CD14-positive monocyte (primary cell): Measurements from ENCODE around the gene LIPA. TPM values are rescaled to one million over a fixed set of nuclear protein-coding genes. Genes with fewer than 3 reads are reported as not detected.

Experiments
- DNase-seq, 3 donors: peaks; one replicate each; pipeline ENCODE4 v3.0.0-alpha.2; 2011 to 2022
- H2AFZ ChIP-seq: 2 replicates; pipeline ENCODE4 v1.6.0; 2012; ENCODE audit warnings: mild to moderate bottlenecking, low read depth, low read length, inconsistent platforms; ENCODE audit not compliant: insufficient read depth, poor library complexity, severe bottlenecking
- H3K27ac ChIP-seq, 2 donors: 1 replicate in 1 of 2; 2 replicates in 1 of 2; pipeline ENCODE4 v1.5.1; 2012 to 2013; ENCODE audit warnings: low read length in 2 of 2, control low read depth in 1 of 2, inconsistent platforms in 1 of 2, low read depth in 1 of 2, mild to moderate bottlenecking in 1 of 2
- H3K27me3 ChIP-seq, 2 donors: one replicate each; pipeline versions ENCODE4 v1.6.0 to v1.6.1; 2011 to 2013; ENCODE audit warnings: low read length in 2 of 2; ENCODE audit not compliant: control insufficient read depth in 2 of 2, insufficient read depth in 2 of 2
- H3K36me3 ChIP-seq, 2 donors: replicated peaks in 1 of 2; 1 replicate in 1 of 2; 2 replicates in 1 of 2; pipeline versions ENCODE4 v1.5.1 to v1.6.1; 2012 to 2013; ENCODE audit warnings: low read length in 2 of 2, control low read depth in 1 of 2, inconsistent platforms in 1 of 2, mild to moderate bottlenecking in 1 of 2; ENCODE audit not compliant: insufficient read depth in 2 of 2, control insufficient read depth in 1 of 2
- H3K4me1 ChIP-seq, 2 donors: 1 replicate in 1 of 2; 2 replicates in 1 of 2; pipeline versions ENCODE4 v1.5.1 to v1.6.1; 2012 to 2013; ENCODE audit warnings: low read length in 2 of 2, control low read depth in 1 of 2, inconsistent platforms in 1 of 2, mild to moderate bottlenecking in 1 of 2, moderate library complexity in 1 of 2; ENCODE audit not compliant: insufficient read depth in 2 of 2, control insufficient read depth in 1 of 2
- H3K4me2 ChIP-seq: replicated peaks from 2 replicates; pipeline ENCODE3; 2012; ENCODE audit warnings: low read length, moderate library complexity, mild to moderate bottlenecking; ENCODE audit not compliant: poor library complexity, severe bottlenecking; ENCODE audit errors: extremely low read depth
- H3K4me3 ChIP-seq, 3 experiments: fragments of 200-600 bp in 1 of 3; sonication (generic) in 1 of 3; replicated peaks in 1 of 3; 1 replicate in 2 of 3; 2 replicates in 1 of 3; pipeline ENCODE4 v1.5.1; 2011 to 2013; ENCODE audit warnings: low read length in 3 of 3, mild to moderate bottlenecking in 3 of 3, control low read depth in 2 of 3, low read depth in 2 of 3, inconsistent platforms in 1 of 3, moderate library complexity in 1 of 3
- H3K79me2 ChIP-seq: 2 replicates; pipeline ENCODE4 v1.6.0; 2012; ENCODE audit warnings: mild to moderate bottlenecking, control low read depth, inconsistent platforms, low read length, moderate library complexity; ENCODE audit not compliant: insufficient read depth
- H3K9ac ChIP-seq: 2 replicates; pipeline ENCODE4 v1.6.0; 2017; ENCODE audit warnings: low read length, mild to moderate bottlenecking; ENCODE audit not compliant: insufficient read depth, poor library complexity, severe bottlenecking
- H3K9me3 ChIP-seq, 2 donors: replicated peaks in 1 of 2; 1 replicate in 1 of 2; 2 replicates in 1 of 2; pipeline versions ENCODE4 v1.5.1 to v1.6.1; 2012 to 2013; ENCODE audit warnings: low read length in 2 of 2, control low read depth in 1 of 2; ENCODE audit not compliant: control insufficient read depth in 1 of 2, insufficient read depth in 1 of 2
- H4K20me1 ChIP-seq: 2 replicates; pipeline ENCODE4 v1.6.0; 2012; ENCODE audit warnings: mild to moderate bottlenecking, low read length, control low read depth, moderate library complexity; ENCODE audit not compliant: insufficient read depth
- H3K27ac Mint-ChIP-seq, 7 donors: one replicate each; pipeline ENCODE4 v1.8.0; 2020; ENCODE audit warnings: mild to moderate bottlenecking in 7 of 7, mixed read lengths in 7 of 7, moderate library complexity in 6 of 7, inconsistent platforms in 2 of 7
- H3K27me3 Mint-ChIP-seq, 3 donors: one replicate each; pipeline ENCODE4 v1.8.0; 2021 to 2022; ENCODE audit warnings: low read depth in 3 of 3, mild to moderate bottlenecking in 3 of 3, mixed read lengths in 3 of 3, moderate library complexity in 3 of 3, inconsistent platforms in 1 of 3
- H3K36me3 Mint-ChIP-seq, 2 donors: one replicate each; pipeline ENCODE4 v1.8.0; 2020; ENCODE audit warnings: mixed read lengths in 2 of 2, inconsistent platforms in 1 of 2, mild to moderate bottlenecking in 1 of 2
- H3K4me1 Mint-ChIP-seq: one replicate; pipeline ENCODE4 v1.8.0; 2020; ENCODE audit warnings: mild to moderate bottlenecking, mixed read lengths
- H3K4me3 Mint-ChIP-seq, 2 donors: one replicate each; pipeline ENCODE4 v1.8.0; 2020; ENCODE audit warnings: mild to moderate bottlenecking in 2 of 2, mixed read lengths in 2 of 2, moderate library complexity in 1 of 2
- H3K9me3 Mint-ChIP-seq, 7 donors: one replicate each; pipeline ENCODE4 v1.8.0; 2020 to 2022; ENCODE audit warnings: mixed read lengths in 7 of 7, mild to moderate bottlenecking in 6 of 7, moderate library complexity in 6 of 7, inconsistent platforms in 2 of 7
- CTCF ChIP-seq: fragments of 200-600 bp; IDR thresholded peaks from one replicate; pipeline ENCODE4 v1.8.0; 2022; ENCODE audit warnings: antibody characterized with exemption, mild to moderate bottlenecking
- WGBS: methylation state at CpG from one replicate; pipeline ENCODE4 v1.1.5; 2013; ENCODE audit warnings: missing lambda C conversion rate; ENCODE audit not compliant: insufficient coverage; 5-methylcytosine and 5-hydroxymethylcytosine counted together
- intact Hi-C, 2 donors: fragments of 100-400 bp; cut with micrococcal nuclease; formaldehyde crosslinking; loops; one replicate each; pipeline versions ENCODE4 v1.15.0 to v1.15.1; 2023
- polyA plus RNA-seq, 3 donors: library from polyadenylated mRNA; depleted of rRNA in 1 of 3; unstranded in 2 of 3; stranded (reverse) in 1 of 3; fragments of 300-500 nt in 2 of 3; fragments of >200 nt in 1 of 3; fragmentation: Illumina TruSeq in 2 of 3; gene quantifications; 1 replicate in 2 of 3; 2 replicates in 1 of 3; pipeline ENCODE4 v1.2.3, GENCODE V29; 2012 to 2021

Gene LIPA
- polyA plus RNA-seq, 3 donors = 37.4 to 353 (median 289) TPM

GRCh38 chr10:89164920-89165319 lies 86.7 kb downstream of the LIPA start:
- H3K36me3 Mint-ChIP-seq = no peaks in the 10 kb centered on the region
- no peak overlapping the region for H3K27ac ChIP-seq
- H3K4me1 Mint-ChIP-seq = peaks cover 21% of the 10 kb centered on the region
- DNase-seq = no peak
- H3K27me3 Mint-ChIP-seq = peaks cover 0 to 2% (median 1%) of the 10 kb centered on the region in 3 donors
- H3K9ac ChIP-seq = no peak overlapping the region
- H3K4me3 Mint-ChIP-seq = no peak overlapping the region
- H3K4me1 ChIP-seq = peaks cover 22 to 23% of the 10 kb centered on the region in 2 donors
- no peaks in the 10 kb centered on the region for H3K36me3 ChIP-seq
- WGBS = 100% methylated on average over 1 of the region's 4 CpGs
- H2AFZ ChIP-seq = no peak overlapping the region
- no peak for TF ChIP-seq CTCF
- no peaks in the 10 kb centered on the region for H3K9me3 Mint-ChIP-seq
- H4K20me1 ChIP-seq = no peaks in the 10 kb centered on the region
- peak overlapping the region in 1 of 7 donors; percentile 95 for H3K27ac Mint-ChIP-seq
- no peaks in the 10 kb centered on the region for H3K9me3 ChIP-seq
- no peaks in the 10 kb centered on the region for H3K79me2 ChIP-seq
- peak overlapping the region; percentile 67 for H3K4me2 ChIP-seq
- intact Hi-C loops = no loop called here
- no peaks in the 10 kb centered on the region for H3K27me3 ChIP-seq
- no peak overlapping the region for H3K4me3 ChIP-seq

- H3K27ac ChIP-seq = peak overlapping the region in 1 of 2 donors; percentile 78
Observed at GRCh38 chr10:89164080-89164479, 87.5 kb downstream of the LIPA start.

More at GRCh38 chr10:89164080-89164479, 87.5 kb downstream of the LIPA start:
- Mint-ChIP-seq H3K4me3 (peak overlapping the region; percentile 62 to 88), H3K27ac (peak overlapping the region; percentile 88 to 96 (median 93)), H3K4me1 (peaks cover 21% of the 10 kb centered on the region), H3K9me3 (no peaks in the 10 kb centered on the region), H3K36me3 (no peaks in the 10 kb centered on the region), H3K27me3 (peaks cover 0 to 2% (median 1%) of the 10 kb centered on the region in 3 donors)
- WGBS = no CpG with 5 or more reads among the region's 3 CpGs
- no peaks in the 10 kb centered on the region for H4K20me1 ChIP-seq
- peak overlapping the region; percentile 74 for H2AFZ ChIP-seq
- TF ChIP-seq CTCF = no peak
- H3K9me3 ChIP-seq = no peaks in the 10 kb centered on the region
- no peaks in the 10 kb centered on the region for H3K79me2 ChIP-seq
- no peaks in the 10 kb centered on the region for H3K36me3 ChIP-seq
- peak overlapping the region; percentile 67 for H3K4me2 ChIP-seq
- H3K27me3 ChIP-seq = no peaks in the 10 kb centered on the region
- DNase-seq = peak; percentile 16 to 58 (median 34)
- peak overlapping the region; percentile 31 for H3K9ac ChIP-seq
- H3K4me3 ChIP-seq = peak overlapping the region in 2 of 3 experiments; percentile 54 to 67
- intact Hi-C loops = no loop called here
- H3K4me1 ChIP-seq = peaks cover 22 to 23% of the 10 kb centered on the region in 2 donors

Other genes with a start within 250 kb of the LIPA start
- 1 to 10 TPM in 1 of 3 donors, under 1 TPM in 1, not detected in 1; 0.09 to 1.2 TPM for gene CH25H, start 44.5 kb downstream of the LIPA start, polyA plus RNA-seq
- gene IFIT2, start 50.3 kb upstream of the LIPA start, polyA plus RNA-seq = 10 to 100 TPM in 2 of 3 donors, 1 to 10 TPM in 1; 9.7 to 25.2 (median 15.5) TPM
- 10 to 100 TPM; 13.8 to 38.0 (median 26.4) TPM for gene IFIT3, start 76.2 kb upstream of the LIPA start, polyA plus RNA-seq
- not detected for gene IFIT1B, start 126.3 kb upstream of the LIPA start, polyA plus RNA-seq
- gene IFIT1, start 140.8 kb upstream of the LIPA start, polyA plus RNA-seq = 10 to 100 TPM in 2 of 3 donors, 1 to 10 TPM in 1; 4.8 to 17.1 (median 12.1) TPM
- 1 to 10 TPM; 2.4 to 8.0 (median 5.8) TPM for gene IFIT5, start 162.8 kb upstream of the LIPA start, polyA plus RNA-seq